Ovary (tissue), 9 donors: ENCODE results near the gene KCNJ1. TPM values are rescaled to one million over a fixed set of nuclear protein-coding genes. Genes with fewer than 3 reads are reported as not detected.
A peak's percentile ranks its signal among the peaks of the same experiment; 100 is the strongest.

Experiments used
- DNase-seq, 5 donors: peaks; one replicate each; pipeline ENCODE4 v3.0.0-alpha.2; 2019 to 2020
- H3K27ac ChIP-seq, 2 donors: fragments of 200-600 bp; one replicate each; pipeline versions ENCODE4 v1.5.1 to v1.8.0; 2019 to 2022
- H3K27me3 ChIP-seq: fragments of 200-600 bp; one replicate; pipeline ENCODE4 v1.8.0; 2022
- H3K36me3 ChIP-seq: fragments of 200-600 bp; sonication (generic); one replicate; pipeline ENCODE4 v1.5.1; 2019
- H3K4me1 ChIP-seq: one replicate; pipeline ENCODE4 v1.8.1; 2013; ENCODE audit warnings: mild to moderate bottlenecking, moderate library complexity; ENCODE audit not compliant: insufficient read depth
- H3K4me3 ChIP-seq: fragments of 200-600 bp; sonication (generic); one replicate; pipeline ENCODE4 v1.5.1; 2017
- H3K9me3 ChIP-seq, 2 donors: fragments of 200-600 bp in 1 of 2; sonication (generic) in 1 of 2; one replicate each; pipeline versions ENCODE4 v1.5.1 to v1.8.1; 2013 to 2019; ENCODE audit warnings: mild to moderate bottlenecking in 1 of 2, moderate library complexity in 1 of 2
- CTCF ChIP-seq, 3 donors: fragments of 450-650 bp in 2 of 3; fragments of 200-600 bp in 1 of 3; IDR thresholded peaks; one replicate each; pipeline versions ENCODE4 v1.5.1 to v1.8.0; 2016 to 2022; ENCODE audit warnings: antibody characterized with exemption in 3 of 3, mild to moderate bottlenecking in 1 of 3
- EP300 ChIP-seq: sonication (generic); formaldehyde crosslinking; IDR thresholded peaks from one replicate; pipeline ENCODE4 v1.6.1; 2017; ENCODE audit warnings: antibody characterized with exemption
- POLR2A ChIP-seq: fragments of 450-650 bp; IDR thresholded peaks from one replicate; pipeline ENCODE4 v1.6.1; 2017; ENCODE audit warnings: antibody characterized with exemption, mild to moderate bottlenecking, moderate library complexity
- WGBS, 3 donors: extraction: QIAGEN DNeasy Blood & Tissue Kit in 1 of 3; methylation state at CpG; one replicate each; pipeline versions ENCODE4 v1.1.5 to v1.1.7; 2013 to 2017; 5-methylcytosine and 5-hydroxymethylcytosine counted together
- intact Hi-C, 4 donors: fragments of 100-400 bp; cut with DNase I; formaldehyde crosslinking; loops; one replicate each; pipeline versions ENCODE4 v1.11.0 to v1.15.1; 2022 to 2023
- polyA plus RNA-seq, 2 donors: library from polyadenylated mRNA; stranded (reverse); fragments of 200-250 nt in 1 of 2; fragments of 350-450 nt in 1 of 2; fragmentation: Illumina TruSeq in 1 of 2; extraction: RNeasy Lipid Tissue Mini Kit (QIAGEN cat#74804) in 1 of 2; gene quantifications; one replicate each; pipeline ENCODE4 v1.2.3, GENCODE V29; 2013 to 2014
- total RNA-seq, 7 donors: library from RNA; depleted of rRNA in 2 of 7; stranded (reverse); fragments of >200 nt in 2 of 7; fragmentation: NEBNext Ultra II Directional in 3 of 7; extraction: Animal tissue kit (Norgen Biotek cat#: 25700) in 3 of 7; gene quantifications; one replicate each; pipeline versions ENCODE4 v1.1.0 to v1.2.4, GENCODE V29; 2016 to 2023
- donor health status: DM: no; HTN: no; CAD: no; lungs with moderate emphysema.
- donor health status: DM: no; HTN: no; CAD: no.
- donor health status: Bipolar disorder and iron deficiency.
- donor health status: DM: yes; HTN: yes; CAD: no.
- donor health status: DM: no; HTN: no; CAD: no.
- donor health status: DM: yes; HTN: yes; CAD: no.

Gene KCNJ1
- total and polyA plus RNA-seq, 9 donors = 0.48 TPM; not detected in 8

- no peak for TF ChIP-seq EP300
- TF ChIP-seq CTCF (IDR thresholded peaks at IDR 0.05) = no peak
- no peak for TF ChIP-seq POLR2A
- WGBS, 3 donors = 48 to 65% (median 51%) methylated on average over 4 of the region's 4 CpGs
- Histone ChIP-seq H3K4me1 (peaks cover 7% of the 10 kb centered on the region), H3K27ac (no peak overlapping the region), H3K4me3 (no peak overlapping the region), H3K9me3 (no peaks in the 10 kb centered on the region), H3K36me3 (no peaks in the 10 kb centered on the region), H3K27me3 (no peaks in the 10 kb centered on the region)
- intact Hi-C loops = loop anchor here in 3 of 4 donors (10.0 kb wide), 2 partner anchors 203 to 663 kb away; no protein-coding TSS in a partner anchor
- DNase-seq = no peak
These were observed 29.5 kb downstream of the KCNJ1 start for GRCh38 chr11:128837627-128838026.

GRCh38 chr11:128835741-128836430 is 31.2 kb downstream of the KCNJ1 start:
- Histone ChIP-seq H3K4me3 (no peak overlapping the region), H3K27me3 (no peaks in the 10 kb centered on the region), H3K36me3 (no peaks in the 10 kb centered on the region), H3K27ac (no peak overlapping the region), H3K9me3 (no peaks in the 10 kb centered on the region), H3K4me1 (peaks cover 3% of the 10 kb centered on the region)
- WGBS, 3 donors = 3 to 6% (median 4%) methylated on average over 16 of the region's 16 CpGs
- DNase-seq = peak in 4 of 5 donors; percentile 30 to 75 (median 39)
- intact Hi-C loops = loop anchor here in 3 of 4 donors (10.0 kb wide), 2 partner anchors 201 to 661 kb away; no protein-coding TSS in a partner anchor
- TF ChIP-seq POLR2A = no peak
- TF ChIP-seq CTCF (IDR thresholded peaks at IDR 0.05) = no peak
- no peak for TF ChIP-seq EP300

GRCh38 chr11:128834157-128834556 is 32.9 kb downstream of the KCNJ1 start:
- peaks cover 3% of the 10 kb centered on the region for H3K4me1 ChIP-seq
- no peak for TF ChIP-seq POLR2A
- no peak for TF ChIP-seq CTCF (IDR thresholded peaks at IDR 0.05)
- TF ChIP-seq EP300 = no peak
- no peak overlapping the region for H3K27ac ChIP-seq
- WGBS, 3 donors = 63 to 88% (median 72%) methylated on average over 2 of the region's 2 CpGs
- no peak for DNase-seq
- no peak overlapping the region for H3K4me3 ChIP-seq
- no peaks in the 10 kb centered on the region for H3K27me3 ChIP-seq
- H3K36me3 ChIP-seq = no peaks in the 10 kb centered on the region
- intact Hi-C loops = loop anchor here (5.0 to 10.0 kb wide), 6 partner anchors 199 to 802 kb away; no protein-coding TSS in a partner anchor
- H3K9me3 ChIP-seq = no peaks in the 10 kb centered on the region

- TF ChIP-seq EP300 (no peak), POLR2A (no peak), CTCF (IDR thresholded peaks at IDR 0.05) (no peak)
- WGBS, 3 donors = 46 to 59% (median 46%) methylated on average over 3 of the region's 3 CpGs
- Histone ChIP-seq H3K4me3 (no peak overlapping the region), H3K9me3 (no peaks in the 10 kb centered on the region), H3K27me3 (no peaks in the 10 kb centered on the region), H3K36me3 (no peaks in the 10 kb centered on the region), H3K27ac (no peak overlapping the region), H3K4me1 (peaks cover 3% of the 10 kb centered on the region)
- no peak for DNase-seq
- intact Hi-C loops = loop anchor here (5.0 to 10.0 kb wide), 6 partner anchors 197 to 800 kb away; no protein-coding TSS in a partner anchor
These were observed 35.0 kb downstream of the KCNJ1 start for GRCh38 chr11:128832121-128832497.
